Prostate gland (tissue), 2 donors: ENCODE measurements around the gene HHIPL1.

Source experiments
- CTCF ChIP-seq, 4 experiments: fragments of 200-600 bp in 2 of 4; fragments of 450-650 bp in 2 of 4; sonication (generic) in 2 of 4; IDR thresholded peaks; 1 replicate in 3 of 4; 2 replicates in 1 of 4; pipeline ENCODE4 v1.5.1; 2016 to 2019; ENCODE audit warnings: antibody characterized with exemption in 4 of 4, mild to moderate bottlenecking in 2 of 4, moderate library complexity in 2 of 4
- POLR2A ChIP-seq: fragments of 450-650 bp; IDR thresholded peaks from one replicate; pipeline ENCODE4 v1.6.1; 2016; ENCODE audit warnings: antibody characterized with exemption, mild to moderate bottlenecking
- POLR2AphosphoS5 ChIP-seq: sonication (generic); formaldehyde crosslinking; IDR thresholded peaks from one replicate; pipeline ENCODE4 v1.6.1; 2017; ENCODE audit warnings: antibody characterized with exemption

DNA sequence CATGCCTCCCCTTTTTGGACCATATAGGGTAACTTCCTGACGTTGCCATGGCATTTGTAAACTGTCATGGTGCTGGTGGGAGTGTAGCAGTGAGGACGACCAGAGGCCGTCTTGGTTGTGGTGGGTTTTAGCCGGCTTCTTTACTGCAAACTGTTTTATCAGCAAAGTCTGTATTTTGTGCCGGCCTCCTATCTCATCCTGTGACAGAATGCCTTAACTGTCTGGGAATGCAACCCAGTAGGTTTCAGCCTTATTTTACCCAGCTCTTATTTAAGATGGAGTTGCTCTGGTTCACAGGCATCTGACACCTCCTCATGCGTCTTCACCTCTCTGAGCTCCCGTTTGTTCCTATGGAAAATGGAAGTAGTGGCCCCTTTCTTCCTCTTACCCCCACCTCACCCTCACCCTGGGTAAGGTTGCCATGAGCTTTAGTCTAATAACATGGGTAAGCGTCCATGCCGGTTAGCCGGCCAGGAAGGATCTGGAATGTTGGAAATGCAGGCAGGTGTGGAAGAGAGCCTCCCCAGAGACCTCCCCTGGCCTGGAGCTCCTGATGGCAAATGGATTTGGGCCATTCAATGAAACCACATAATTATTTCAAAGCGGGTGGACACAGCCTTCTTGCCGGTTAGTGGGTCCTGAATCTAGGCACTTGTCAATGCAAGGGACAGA, 18.6 kb downstream of the HHIPL1 start:
- TF ChIP-seq POLR2A: no peak
- no peak for TF ChIP-seq POLR2AphosphoS5
- TF ChIP-seq CTCF (IDR thresholded peaks at IDR 0.05): no peak
